Activated T-helper 17 cell treated with anti-CD3 and anti-CD28 coated beads, Interleukin-2, amount 50 U/mL, for 72 hours (primary cell): ENCODE data around the gene ADCY3. TPM values are rescaled to one million over a fixed set of nuclear protein-coding genes. Genes with fewer than 3 reads are reported as not detected.

ENCODE experiments used
- ATAC-seq: fragments of 150-1000 bp; cut with Tn5 transposase; replicated peaks from 2 replicates; pipeline ENCODE4 v1.10.0; 2021; ENCODE audit warnings: mild to moderate bottlenecking, moderate library complexity
- H3K27ac Mint-ChIP-seq: one replicate; pipeline ENCODE4 v1.8.0; 2022; ENCODE audit warnings: mixed read lengths
- H3K27me3 Mint-ChIP-seq: one replicate; pipeline ENCODE4 v1.8.0; 2022; ENCODE audit warnings: mixed read lengths
- H3K36me3 Mint-ChIP-seq: one replicate; pipeline ENCODE4 v1.8.0; 2022; ENCODE audit warnings: low read depth, mild to moderate bottlenecking, mixed read lengths
- H3K4me1 Mint-ChIP-seq: one replicate; pipeline ENCODE4 v1.8.0; 2022; ENCODE audit warnings: mixed read lengths
- H3K4me3 Mint-ChIP-seq: one replicate; pipeline ENCODE4 v1.8.0; 2022; ENCODE audit warnings: mild to moderate bottlenecking, mixed read lengths
- H3K9me3 Mint-ChIP-seq: one replicate; pipeline ENCODE4 v1.8.0; 2022; ENCODE audit warnings: mixed read lengths
- total RNA-seq, 2 donors: library from RNA; stranded (reverse); gene quantifications; one replicate each; pipeline ENCODE4 v1.2.3, GENCODE V29; 2022

ADCY3 gene
- total RNA-seq, 2 donors from 2014 or later: 43.8 to 102 TPM

DNA sequence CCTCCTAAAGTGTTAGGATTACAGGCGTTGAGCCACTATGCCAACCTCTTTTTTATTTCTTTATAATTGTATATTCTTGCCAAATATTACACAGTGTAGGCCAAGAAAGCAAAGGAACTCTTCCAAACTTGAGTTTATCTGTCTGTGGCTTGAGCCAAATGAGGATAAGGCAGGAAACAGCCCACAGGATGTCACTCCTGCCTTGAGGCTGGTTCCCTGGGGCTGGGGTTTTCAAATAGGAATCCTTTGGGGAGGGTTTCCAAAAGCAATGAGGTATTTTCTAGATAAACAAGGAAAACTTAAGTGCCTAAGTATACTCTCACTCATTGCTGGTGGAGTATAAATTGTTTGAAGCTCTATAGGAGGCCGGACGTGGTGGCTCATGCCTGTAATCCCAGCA, 56.4 kb downstream of the ADCY3 start:
- Mint-ChIP-seq H3K4me3 (no peak overlapping the region), H3K27me3 (no peaks in the 10 kb centered on the region), H3K4me1 (no peaks in the 10 kb centered on the region), H3K36me3 (peaks cover 4% of the 10 kb centered on the region), H3K9me3 (no peaks in the 10 kb centered on the region), H3K27ac (no peak overlapping the region)
- no peak for ATAC-seq

DNA sequence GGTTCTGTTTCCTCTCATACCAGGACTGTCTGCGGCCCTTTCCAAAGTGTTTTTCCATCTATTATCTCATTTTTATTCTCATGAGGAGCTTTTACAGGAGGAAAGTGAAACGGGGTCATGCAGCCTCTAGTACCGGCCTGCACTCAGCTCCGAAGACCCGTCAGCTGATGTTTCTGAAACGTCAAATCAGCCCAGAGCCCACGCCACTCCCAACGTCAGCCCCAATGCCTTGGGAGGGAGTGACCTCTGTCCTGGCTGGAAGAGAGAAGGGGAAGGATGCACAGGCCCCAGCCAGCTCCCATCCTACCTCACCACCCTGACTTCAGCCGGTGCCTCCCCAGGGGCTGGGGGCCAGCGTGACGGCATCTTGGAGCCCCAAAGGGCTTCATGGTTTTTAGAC, 58.5 kb downstream of the ADCY3 start:
- Mint-ChIP-seq H3K36me3 (no peaks in the 10 kb centered on the region), H3K27me3 (no peaks in the 10 kb centered on the region), H3K4me3 (no peak overlapping the region), H3K4me1 (no peaks in the 10 kb centered on the region), H3K27ac (no peak overlapping the region), H3K9me3 (no peaks in the 10 kb centered on the region)
- ATAC-seq: no peak

DNA sequence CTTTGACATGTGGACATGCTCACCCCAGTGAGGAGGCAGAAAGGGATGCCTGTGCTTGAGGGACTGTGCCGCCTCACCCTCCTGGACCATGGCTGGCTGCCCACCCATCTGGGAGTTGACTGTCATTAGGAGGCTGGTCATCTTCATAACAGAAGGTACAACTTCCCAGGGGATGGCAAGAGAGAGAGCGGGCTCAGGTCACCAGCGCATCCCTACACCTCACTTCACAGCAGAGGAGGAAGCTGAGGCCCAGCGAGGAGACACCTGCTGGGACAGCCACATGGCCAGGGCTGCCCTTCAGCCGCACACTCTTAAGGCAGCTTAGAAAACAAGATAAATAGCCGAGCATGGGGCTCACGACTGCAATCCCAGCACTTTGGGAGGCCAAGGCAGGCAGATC, 59.4 kb downstream of the ADCY3 start:
- ATAC-seq: no peak

DNA sequence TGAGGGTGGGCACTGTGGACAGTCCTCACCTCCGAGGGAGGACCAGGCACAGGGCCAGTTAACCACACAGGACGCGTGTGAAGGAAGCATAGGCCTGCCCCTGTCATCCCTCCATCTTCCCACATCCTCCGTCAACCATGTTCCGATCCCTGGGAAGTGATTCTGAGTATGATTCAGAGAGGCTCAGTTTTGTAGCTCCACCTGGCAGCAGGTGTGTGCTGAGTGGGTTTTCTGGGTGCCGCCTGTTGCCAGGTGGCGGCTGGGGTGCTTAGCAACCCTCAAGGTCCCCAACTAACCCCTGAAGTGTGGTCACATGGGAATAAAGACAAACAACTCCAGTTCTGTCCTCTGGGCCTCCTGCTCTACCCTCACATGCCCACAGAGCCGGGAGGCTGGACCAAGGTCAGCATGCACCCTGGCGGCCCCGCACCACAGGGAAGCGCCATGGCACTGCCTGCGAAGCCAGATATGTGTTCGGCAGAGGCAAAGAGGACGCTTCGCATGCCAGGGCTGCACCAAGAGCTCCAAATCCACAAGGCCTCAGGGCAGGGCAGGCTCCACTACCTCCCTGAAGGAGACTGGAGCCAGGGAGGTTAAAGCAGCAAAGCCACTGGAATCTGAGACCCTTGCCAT, 60.0 kb downstream of the ADCY3 start:
- H3K9me3 Mint-ChIP-seq: no peaks in the 10 kb centered on the region
- no peaks in the 10 kb centered on the region for H3K4me1 Mint-ChIP-seq
- ATAC-seq: no peak
- no peak overlapping the region for H3K4me3 Mint-ChIP-seq
- H3K27me3 Mint-ChIP-seq: no peaks in the 10 kb centered on the region
- H3K36me3 Mint-ChIP-seq: no peaks in the 10 kb centered on the region
- no peak overlapping the region for H3K27ac Mint-ChIP-seq

More for the DNA sequence above, 59.4 kb downstream of the ADCY3 start:
- H3K9me3 Mint-ChIP-seq: no peaks in the 10 kb centered on the region
- H3K27me3 Mint-ChIP-seq: no peaks in the 10 kb centered on the region
- no peaks in the 10 kb centered on the region for H3K36me3 Mint-ChIP-seq
- no peaks in the 10 kb centered on the region for H3K4me1 Mint-ChIP-seq
- no peak overlapping the region for H3K4me3 Mint-ChIP-seq
- no peak overlapping the region for H3K27ac Mint-ChIP-seq

DNA sequence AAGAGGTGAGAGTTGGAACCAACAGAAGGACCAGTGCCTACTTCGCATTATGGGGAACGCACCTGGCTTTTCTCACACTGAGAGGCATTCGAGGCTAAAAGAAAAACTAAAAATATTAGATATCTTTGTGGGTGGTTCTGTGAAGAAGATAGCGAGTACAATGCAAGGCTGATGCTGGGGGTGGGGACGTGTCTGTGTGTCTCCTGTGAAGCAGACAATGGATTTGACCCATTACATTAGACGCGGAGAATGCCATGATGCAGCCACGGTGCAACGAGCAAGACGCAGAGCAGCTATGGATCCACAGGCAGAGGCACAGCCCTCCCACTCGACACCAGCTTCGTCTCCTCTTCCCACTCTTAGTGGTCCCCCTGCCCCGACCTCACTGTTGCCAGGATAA, 61.0 kb downstream of the ADCY3 start:
- Mint-ChIP-seq H3K4me3 (no peak overlapping the region), H3K36me3 (no peaks in the 10 kb centered on the region), H3K27me3 (no peaks in the 10 kb centered on the region), H3K27ac (no peak overlapping the region), H3K9me3 (no peaks in the 10 kb centered on the region), H3K4me1 (no peaks in the 10 kb centered on the region)
- no peak for ATAC-seq

DNA sequence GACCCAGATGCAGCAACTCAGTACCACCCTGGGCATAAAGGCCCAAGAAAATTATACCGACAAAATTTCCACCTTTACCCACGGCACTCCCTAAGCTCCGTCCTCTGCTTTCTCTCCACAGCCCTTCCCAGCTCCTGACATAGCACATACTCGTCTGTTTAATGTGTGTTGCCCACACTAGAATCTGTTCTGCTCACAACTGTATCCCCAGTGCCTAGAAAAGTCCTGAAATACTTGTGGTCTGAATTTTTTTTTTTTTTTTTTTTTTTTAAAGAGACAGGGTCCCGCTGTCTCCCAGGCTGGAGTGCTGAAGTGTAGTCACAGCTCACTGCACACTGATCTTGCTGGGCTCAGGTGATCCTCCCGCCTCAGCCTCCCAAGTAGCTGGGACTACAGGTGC, 62.3 kb downstream of the ADCY3 start:
- H3K4me3 Mint-ChIP-seq: no peak overlapping the region
- H3K4me1 Mint-ChIP-seq: no peaks in the 10 kb centered on the region
- H3K9me3 Mint-ChIP-seq: no peaks in the 10 kb centered on the region
- H3K27ac Mint-ChIP-seq: no peak overlapping the region
- no peaks in the 10 kb centered on the region for H3K27me3 Mint-ChIP-seq
- no peaks in the 10 kb centered on the region for H3K36me3 Mint-ChIP-seq
- no peak for ATAC-seq

DNA sequence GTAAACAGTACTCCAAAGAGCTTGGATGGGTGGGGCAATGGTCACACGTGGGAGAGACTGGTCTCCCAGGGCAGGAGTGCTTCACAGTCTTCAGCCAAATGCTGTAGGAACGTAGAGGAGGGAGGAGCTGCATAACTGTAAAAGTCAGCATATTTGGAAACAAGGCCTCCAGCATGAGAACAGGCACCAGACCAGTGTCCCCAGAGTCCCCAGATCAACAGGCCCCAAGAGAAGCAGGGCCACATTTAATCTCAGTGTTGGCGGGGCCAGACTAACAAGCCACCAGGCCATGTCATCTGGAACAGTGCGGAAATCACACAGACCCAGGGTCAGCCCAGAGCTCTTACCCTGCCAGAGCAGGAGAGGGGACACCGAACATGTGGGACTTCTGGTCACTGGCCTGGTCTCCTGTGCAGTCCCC, 63.2 kb downstream of the ADCY3 start:
- H3K27ac Mint-ChIP-seq: no peak overlapping the region
- no peak for ATAC-seq
- H3K36me3 Mint-ChIP-seq: no peaks in the 10 kb centered on the region
- H3K27me3 Mint-ChIP-seq: no peaks in the 10 kb centered on the region
- H3K4me1 Mint-ChIP-seq: no peaks in the 10 kb centered on the region
- no peak overlapping the region for H3K4me3 Mint-ChIP-seq
- no peaks in the 10 kb centered on the region for H3K9me3 Mint-ChIP-seq

DNA sequence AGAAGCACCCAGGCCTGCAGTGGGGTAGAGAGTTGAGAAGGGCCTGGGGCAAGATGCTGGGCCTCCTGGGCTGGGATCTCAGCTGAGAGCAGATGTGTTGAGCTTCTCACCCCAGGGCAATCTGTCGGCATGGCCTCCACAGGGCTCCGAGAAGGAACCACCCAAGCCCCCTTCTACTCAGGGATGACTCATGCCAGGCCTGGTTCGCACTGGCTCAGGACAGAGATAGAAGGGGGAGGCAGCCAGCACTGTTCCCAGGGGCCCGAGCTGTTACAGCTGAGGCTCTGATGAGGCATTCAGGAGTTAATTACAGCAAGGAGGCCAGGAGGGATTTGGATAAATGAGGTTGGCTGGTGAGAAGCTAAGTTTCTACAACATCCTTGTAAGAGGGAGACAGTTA, 64.3 kb downstream of the ADCY3 start:
- no peaks in the 10 kb centered on the region for H3K27me3 Mint-ChIP-seq
- ATAC-seq: no peak
- H3K36me3 Mint-ChIP-seq: no peaks in the 10 kb centered on the region
- no peak overlapping the region for H3K4me3 Mint-ChIP-seq
- no peak overlapping the region for H3K27ac Mint-ChIP-seq
- H3K9me3 Mint-ChIP-seq: no peaks in the 10 kb centered on the region
- no peaks in the 10 kb centered on the region for H3K4me1 Mint-ChIP-seq

DNA sequence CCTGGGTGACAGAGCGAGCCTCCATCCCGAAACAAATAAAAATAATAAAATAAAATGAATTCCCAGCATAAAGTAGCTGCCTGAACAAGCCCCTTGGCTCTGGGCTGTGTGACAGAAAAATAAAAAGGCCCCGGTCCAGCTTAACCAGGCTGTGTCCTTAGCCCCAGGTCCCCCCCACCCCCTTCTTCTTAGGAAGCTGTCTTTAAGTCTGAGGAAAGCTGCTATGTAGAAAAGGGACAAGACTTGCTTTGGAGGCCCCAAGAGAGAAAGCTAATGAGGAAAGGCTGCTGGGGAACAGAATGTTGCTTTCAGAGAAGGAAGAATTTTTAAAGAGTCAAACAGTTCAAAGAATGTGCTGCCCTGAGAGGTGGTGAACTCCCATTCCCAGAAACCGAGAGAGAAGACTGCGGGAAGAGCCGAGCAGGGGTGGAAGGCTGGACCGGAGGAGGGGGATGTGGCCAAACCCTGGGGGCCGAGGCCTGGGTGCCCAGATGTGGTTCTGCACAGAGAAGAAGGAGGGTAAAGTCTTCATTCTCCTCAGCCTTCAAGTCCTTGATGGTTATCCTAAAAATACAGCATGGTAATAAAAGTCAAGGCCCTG, 64.9 kb downstream of the ADCY3 start:
- Mint-ChIP-seq H3K36me3 (no peaks in the 10 kb centered on the region), H3K9me3 (no peaks in the 10 kb centered on the region), H3K27me3 (no peaks in the 10 kb centered on the region), H3K4me3 (no peak overlapping the region), H3K27ac (no peak overlapping the region), H3K4me1 (no peaks in the 10 kb centered on the region)
- no peak for ATAC-seq

DNA sequence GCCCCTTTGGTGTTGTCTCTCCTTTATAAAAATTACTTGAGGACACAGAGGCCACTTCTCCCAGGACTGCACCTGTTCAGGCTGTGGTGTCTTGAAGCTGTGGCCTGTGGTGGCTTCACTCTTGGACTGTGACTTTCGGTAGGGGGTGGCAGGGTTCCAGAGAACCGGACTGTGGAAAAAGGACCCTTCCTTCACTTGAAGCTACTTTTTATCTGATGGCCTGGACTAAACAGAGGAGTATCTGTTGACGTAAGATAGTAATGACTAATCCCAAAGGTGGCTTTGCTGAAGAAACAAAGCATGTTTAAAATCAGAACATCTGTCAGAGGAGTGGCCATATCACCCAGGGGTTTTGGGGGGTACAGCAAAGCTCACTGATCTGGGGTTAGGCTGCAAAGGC, 66.0 kb downstream of the ADCY3 start:
- no peaks in the 10 kb centered on the region for H3K27me3 Mint-ChIP-seq
- no peak overlapping the region for H3K4me3 Mint-ChIP-seq

DNA sequence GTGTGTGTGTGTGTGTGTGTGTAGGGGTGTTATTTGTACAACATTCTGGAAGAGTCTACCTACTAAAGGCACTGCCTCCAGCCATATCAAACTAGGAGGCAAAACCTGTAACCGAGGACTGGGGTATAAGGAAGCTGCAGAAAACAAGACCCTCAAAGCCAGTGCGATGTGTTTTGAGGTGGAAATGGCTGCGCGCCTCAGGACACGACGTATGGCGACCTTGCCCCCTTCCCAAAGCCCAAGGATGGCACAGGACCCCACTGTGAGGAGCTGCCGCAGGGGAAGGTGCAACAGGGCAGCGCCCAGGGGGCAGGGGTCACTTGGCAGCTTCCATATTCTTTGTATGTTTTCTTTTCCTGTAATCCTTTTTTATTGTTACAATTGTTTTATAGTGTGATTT, 67.0 kb downstream of the ADCY3 start:
- H3K4me1 Mint-ChIP-seq: no peaks in the 10 kb centered on the region
- H3K27ac Mint-ChIP-seq: no peak overlapping the region
- ATAC-seq: no peak
- no peaks in the 10 kb centered on the region for H3K36me3 Mint-ChIP-seq
- no peaks in the 10 kb centered on the region for H3K27me3 Mint-ChIP-seq
- no peak overlapping the region for H3K4me3 Mint-ChIP-seq
- H3K9me3 Mint-ChIP-seq: no peaks in the 10 kb centered on the region

More for the DNA sequence above, 66.0 kb downstream of the ADCY3 start:
- no peaks in the 10 kb centered on the region for H3K36me3 Mint-ChIP-seq
- H3K27ac Mint-ChIP-seq: no peak overlapping the region
- no peaks in the 10 kb centered on the region for H3K4me1 Mint-ChIP-seq
- ATAC-seq: no peak
- no peaks in the 10 kb centered on the region for H3K9me3 Mint-ChIP-seq

DNA sequence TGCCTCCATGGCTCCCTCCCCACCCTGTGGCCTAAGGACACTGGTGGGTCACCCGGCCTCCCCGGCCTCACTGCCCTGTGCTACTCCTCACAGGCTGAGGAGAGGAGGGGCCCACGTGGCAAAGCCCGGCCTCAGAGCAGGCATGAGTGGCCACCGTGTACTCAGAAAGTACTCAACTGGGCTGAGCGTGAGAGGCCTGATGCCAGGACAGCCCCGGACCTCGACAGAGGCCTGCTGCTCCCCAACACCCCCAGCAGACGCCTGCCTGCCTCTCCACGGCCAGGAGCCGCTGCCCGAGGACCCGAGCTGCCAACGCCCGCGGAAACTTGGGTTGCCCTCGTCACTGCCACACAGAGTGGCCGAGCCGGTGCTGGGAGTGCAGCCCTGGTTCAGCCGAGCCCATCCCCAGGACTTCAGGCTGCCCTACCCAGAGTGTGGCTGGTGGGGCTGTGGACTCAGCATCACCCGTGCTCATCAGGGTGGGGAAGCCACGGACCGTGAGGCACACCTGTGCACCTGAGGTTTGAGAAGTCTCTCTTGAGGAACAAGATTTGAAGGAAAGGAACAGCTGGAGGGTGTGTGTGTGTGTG, 67.5 kb downstream of the ADCY3 start:
- Mint-ChIP-seq H3K4me1 (no peaks in the 10 kb centered on the region), H3K4me3 (no peak overlapping the region), H3K9me3 (no peaks in the 10 kb centered on the region), H3K27me3 (no peaks in the 10 kb centered on the region), H3K27ac (no peak overlapping the region), H3K36me3 (no peaks in the 10 kb centered on the region)
- ATAC-seq: no peak

DNA sequence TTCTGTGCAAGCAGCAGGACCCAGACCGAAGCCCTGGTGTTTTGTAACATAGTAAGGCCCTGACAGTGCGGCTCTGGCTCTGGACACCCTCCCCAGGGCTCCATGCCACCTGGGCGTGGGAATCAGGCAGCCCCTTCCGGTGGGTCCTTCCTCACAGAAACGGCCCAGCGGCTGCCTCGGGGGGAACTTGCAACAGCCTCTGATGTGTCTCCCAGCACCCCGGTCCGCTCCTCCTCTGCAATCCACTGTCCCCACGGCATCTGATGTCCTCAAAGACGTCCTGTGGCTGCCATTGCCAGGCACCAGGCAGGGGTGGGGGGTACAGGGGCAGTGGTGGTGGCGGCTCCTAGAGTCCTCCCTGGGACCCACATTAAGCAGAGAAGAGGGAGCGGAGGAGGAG, 68.0 kb downstream of the ADCY3 start:
- no peak overlapping the region for H3K4me3 Mint-ChIP-seq
- no peak overlapping the region for H3K27ac Mint-ChIP-seq
- no peaks in the 10 kb centered on the region for H3K4me1 Mint-ChIP-seq
- H3K9me3 Mint-ChIP-seq: no peaks in the 10 kb centered on the region
- H3K36me3 Mint-ChIP-seq: no peaks in the 10 kb centered on the region
- H3K27me3 Mint-ChIP-seq: no peaks in the 10 kb centered on the region
- ATAC-seq: no peak

DNA sequence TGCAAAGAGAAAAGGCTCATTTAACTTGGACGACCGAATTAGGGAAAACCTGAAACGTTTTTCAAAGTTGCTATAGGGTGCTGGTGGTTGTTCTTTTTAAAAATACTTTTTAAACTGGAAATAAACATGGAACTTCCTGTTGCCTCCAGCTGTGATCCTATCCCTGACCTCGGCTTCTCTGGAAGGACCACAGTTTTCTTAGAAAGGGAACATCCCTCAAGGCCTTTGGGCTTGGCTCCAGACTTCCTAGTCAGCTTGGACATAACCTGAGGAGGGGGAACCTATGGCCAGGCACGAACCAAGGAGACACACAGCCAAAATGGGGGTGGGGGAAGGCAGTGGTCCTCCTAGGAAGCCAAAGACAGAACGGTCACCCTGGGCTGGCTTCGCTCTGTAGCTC, 69.1 kb downstream of the ADCY3 start:
- H3K9me3 Mint-ChIP-seq: no peaks in the 10 kb centered on the region
- no peaks in the 10 kb centered on the region for H3K4me1 Mint-ChIP-seq
- H3K36me3 Mint-ChIP-seq: no peaks in the 10 kb centered on the region
- no peak overlapping the region for H3K4me3 Mint-ChIP-seq
- no peaks in the 10 kb centered on the region for H3K27me3 Mint-ChIP-seq
- no peak for ATAC-seq
- no peak overlapping the region for H3K27ac Mint-ChIP-seq

DNA sequence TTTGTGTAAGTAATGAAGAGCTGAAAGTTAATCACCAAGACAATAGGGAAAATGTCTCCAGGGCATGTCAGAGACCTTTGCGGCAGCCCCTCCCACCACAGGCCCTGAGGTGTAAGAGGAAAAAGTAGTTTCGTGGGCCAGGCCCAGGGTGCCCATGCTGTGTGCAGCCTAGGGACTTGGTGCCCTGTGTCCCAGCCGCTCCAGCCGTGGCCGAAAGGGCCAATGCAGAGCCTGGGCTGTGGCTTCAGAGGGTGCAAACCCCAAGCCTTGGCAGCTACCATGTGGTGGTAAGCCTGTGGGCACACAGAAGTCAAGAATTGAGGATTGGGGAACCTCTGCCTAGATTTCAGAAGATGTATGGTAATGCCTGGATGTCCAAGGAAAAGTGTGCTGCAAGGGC, 74.3 kb downstream of the ADCY3 start:
- no peaks in the 10 kb centered on the region for H3K9me3 Mint-ChIP-seq
- H3K36me3 Mint-ChIP-seq: peaks cover 6% of the 10 kb centered on the region
- H3K4me3 Mint-ChIP-seq: no peak overlapping the region
- peaks cover 5% of the 10 kb centered on the region for H3K4me1 Mint-ChIP-seq
- H3K27ac Mint-ChIP-seq: no peak overlapping the region
- ATAC-seq: no peak
- no peaks in the 10 kb centered on the region for H3K27me3 Mint-ChIP-seq
